ENCODE data around the gene SCN2A. TPM values are rescaled to one million over a fixed set of nuclear protein-coding genes. Genes with fewer than 3 reads are reported as not detected.

SCN2A gene
- total RNA-seq, 2 donors from 2014 or later, result 0.15 to 0.20 TPM

- Histone ChIP-seq H3K4me1 (ENCODE audit: control insufficient read depth, insufficient read depth, low read length) (peaks cover 5% of the 10 kb centered on the region), H3K27me3 (ENCODE audit: control insufficient read depth, insufficient read depth, low read length, poor library complexity, severe bottlenecking) (no peaks in the 10 kb centered on the region), H3K27ac (ENCODE audit: low read depth, low read length) (no peak overlapping the region), H3K9ac (ENCODE audit: extremely low read depth, low read length, poor library complexity, severe bottlenecking) (no peak overlapping the region), H3K4me3 (ENCODE audit: low read length) (no peak overlapping the region), H3K36me3 (ENCODE audit: control insufficient read depth, insufficient read depth, low read length) (no peaks in the 10 kb centered on the region), H3K9me3 (ENCODE audit: control insufficient read depth, low read length) (no peaks in the 10 kb centered on the region)
- no peaks in the 10 kb centered on the region for H3K9me3 Mint-ChIP-seq
- TF ChIP-seq CTCF (conservative IDR thresholded peaks at IDR 0.05), result no peak
- no peaks in the 10 kb centered on the region for H3K36me3 Mint-ChIP-seq (ENCODE audit: low read depth)
- no peak overlapping the region for H3K27ac Mint-ChIP-seq
- H3K4me3 Mint-ChIP-seq, result no peak overlapping the region
- 82% methylated on average over 2 of the region's 2 CpGs; no CpG with 5 or more reads in 1 of the 2 experiments for WGBS, 2 experiments (ENCODE audit: insufficient coverage in 1 of 2, insufficient read length in 1 of 2)
- DNase-seq, result no peak
- H3K27me3 Mint-ChIP-seq (ENCODE audit: insufficient read depth), result peaks cover 3% of the 10 kb centered on the region
- peaks cover 10% of the 10 kb centered on the region for H3K4me1 Mint-ChIP-seq
Measured at GRCh38 chr2:165240916-165241315, 1.7 kb downstream of the SCN2A start.

DNA sequence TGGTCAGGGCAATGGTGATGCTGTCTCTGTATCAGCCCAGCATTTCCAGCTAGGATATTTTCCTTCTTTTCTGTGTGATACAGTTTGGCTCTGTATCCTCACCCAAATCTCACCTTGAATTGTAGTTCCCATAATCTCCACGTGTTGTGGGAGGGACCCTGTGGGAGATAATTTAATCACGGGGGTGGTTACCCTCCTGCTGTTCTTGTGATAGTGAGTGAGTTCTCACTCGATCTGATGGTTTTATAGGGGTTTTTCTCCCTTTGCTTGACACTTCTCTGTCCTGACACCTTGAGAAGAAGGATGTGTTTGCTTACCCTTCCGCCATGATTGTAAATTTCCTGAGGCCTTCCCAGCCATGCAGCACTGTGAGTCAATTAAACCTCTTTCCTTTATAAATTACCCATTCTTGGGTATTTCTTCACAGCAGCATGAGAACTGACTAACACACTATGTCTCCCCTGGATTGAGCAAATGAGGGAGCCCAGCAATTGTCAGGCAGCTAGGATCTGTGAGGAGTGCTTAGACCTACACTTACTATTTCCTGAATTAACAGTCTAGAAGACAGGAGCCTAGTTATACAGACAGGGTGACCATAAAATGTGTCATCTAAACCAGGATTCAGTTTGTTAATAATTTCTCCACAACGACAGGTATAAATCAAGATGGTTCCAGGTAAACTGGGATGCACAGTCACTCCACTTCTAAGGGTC, 6.0 kb downstream of the SCN2A start:
- WGBS, 2 experiments (ENCODE audit: insufficient coverage in 1 of 2, insufficient read length in 1 of 2), result 41 to 72% methylated on average over 3 to 5 of the region's 5 CpGs
- Mint-ChIP-seq H3K27ac (no peak overlapping the region), H3K9me3 (no peaks in the 10 kb centered on the region)

DNA sequence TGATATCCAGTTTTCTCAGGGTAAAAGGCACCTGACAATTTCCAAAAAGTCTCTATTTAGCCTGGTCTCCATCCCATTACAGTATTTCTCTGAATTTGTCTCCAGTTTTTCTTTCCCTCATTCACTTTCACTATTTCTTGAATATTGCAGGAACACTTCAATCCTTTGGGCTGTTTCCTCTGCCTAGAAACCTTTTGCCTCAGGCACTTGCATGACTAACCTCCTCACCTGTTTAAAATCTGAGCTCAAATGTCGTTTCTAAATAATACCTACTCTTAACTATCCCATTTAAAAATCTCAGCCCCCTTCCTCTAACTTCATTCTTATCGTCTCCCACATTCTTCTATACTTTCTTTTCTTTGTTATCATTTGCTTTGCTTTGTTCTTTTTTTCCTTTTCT, 9.0 kb downstream of the SCN2A start:
- Mint-ChIP-seq H3K4me3 (no peak overlapping the region), H3K9me3 (no peaks in the 10 kb centered on the region), H3K27me3 (ENCODE audit: insufficient read depth) (no peaks in the 10 kb centered on the region), H3K4me1 (peaks cover 9% of the 10 kb centered on the region), H3K27ac (no peak overlapping the region), H3K36me3 (ENCODE audit: low read depth) (no peaks in the 10 kb centered on the region)
- WGBS, 2 experiments (ENCODE audit: insufficient coverage in 1 of 2, insufficient read length in 1 of 2), result 72 to 77% methylated on average over 2 of the region's 2 CpGs
- DNase-seq, result no peak
- Histone ChIP-seq H3K36me3 (ENCODE audit: control insufficient read depth, insufficient read depth, low read length) (no peaks in the 10 kb centered on the region), H3K27me3 (ENCODE audit: control insufficient read depth, insufficient read depth, low read length, poor library complexity, severe bottlenecking) (peaks cover 27% of the 10 kb centered on the region), H3K9ac (ENCODE audit: extremely low read depth, low read length, poor library complexity, severe bottlenecking) (no peak overlapping the region), H3K4me1 (ENCODE audit: control insufficient read depth, insufficient read depth, low read length) (peaks cover 5% of the 10 kb centered on the region), H3K27ac (ENCODE audit: low read depth, low read length) (no peak overlapping the region), H3K4me3 (ENCODE audit: low read length) (no peak overlapping the region), H3K9me3 (ENCODE audit: control insufficient read depth, low read length) (no peaks in the 10 kb centered on the region)
- TF ChIP-seq CTCF (conservative IDR thresholded peaks at IDR 0.05), result no peak

More for the DNA sequence above, 6.0 kb downstream of the SCN2A start:
- TF ChIP-seq CTCF (conservative IDR thresholded peaks at IDR 0.05), result no peak
- peaks cover 3% of the 10 kb centered on the region for H3K27me3 Mint-ChIP-seq (ENCODE audit: insufficient read depth)
- peak; percentile 64 for DNase-seq
- Histone ChIP-seq H3K4me3 (ENCODE audit: low read length) (no peak overlapping the region), H3K27ac (ENCODE audit: low read depth, low read length) (no peak overlapping the region), H3K36me3 (ENCODE audit: control insufficient read depth, insufficient read depth, low read length) (no peaks in the 10 kb centered on the region), H3K9ac (ENCODE audit: extremely low read depth, low read length, poor library complexity, severe bottlenecking) (no peak overlapping the region), H3K4me1 (ENCODE audit: control insufficient read depth, insufficient read depth, low read length) (peaks cover 5% of the 10 kb centered on the region), H3K27me3 (ENCODE audit: control insufficient read depth, insufficient read depth, low read length, poor library complexity, severe bottlenecking) (peaks cover 27% of the 10 kb centered on the region), H3K9me3 (ENCODE audit: control insufficient read depth, low read length) (no peaks in the 10 kb centered on the region)
- H3K36me3 Mint-ChIP-seq (ENCODE audit: low read depth), result no peaks in the 10 kb centered on the region
- H3K4me3 Mint-ChIP-seq, result no peak overlapping the region
- peaks cover 10% of the 10 kb centered on the region for H3K4me1 Mint-ChIP-seq

All from endodermal cell (in vitro differentiated cells).